Measurements from ENCODE around the gene GPX4.
A peak's percentile ranks its signal among the peaks of the same experiment; 100 is the strongest.
"Not testable (repeated sequence)": the region's sequence is repeated elsewhere in the genome, so short reads cannot be mapped to it uniquely, and the experiment has no call there.

Gene GPX4

GRCh38 chr19:1126984-1127760 lies 23.4 kb downstream of the GPX4 start:
- no peak for ATAC-seq (ENCODE audit: low read depth)
- no peak for TF ChIP-seq CTCF (IDR thresholded peaks at IDR 0.05; ENCODE audit: poor library complexity, severe bottlenecking)
- no peaks in the 10 kb centered on the region for H3K27me3 ChIP-seq (ENCODE audit: insufficient read depth, poor library complexity, severe bottlenecking)
- no peaks in the 10 kb centered on the region for H3K9me3 ChIP-seq (ENCODE audit: severe bottlenecking)
- H3K4me1 ChIP-seq (ENCODE audit: insufficient read depth, poor library complexity, severe bottlenecking) = no peaks in the 10 kb centered on the region
- H3K4me3 ChIP-seq (ENCODE audit: severe bottlenecking) = no peak overlapping the region
- peaks cover 71% of the 10 kb centered on the region for H3K36me3 ChIP-seq (ENCODE audit: low read depth)
- no peak for DNase-seq (ENCODE audit: low spot score)
- H3K27ac ChIP-seq (ENCODE audit: poor library complexity, severe bottlenecking) = peak overlapping the region; percentile 36

GRCh38 chr19:1128106-1128505 lies 24.3 kb downstream of the GPX4 start:
- DNase-seq (ENCODE audit: low spot score) = no peak
- no peaks in the 10 kb centered on the region for H3K9me3 ChIP-seq (ENCODE audit: severe bottlenecking)

GRCh38 chr19:1129084-1129483 lies 25.3 kb downstream of the GPX4 start:
- peaks cover 58% of the 10 kb centered on the region for H3K36me3 ChIP-seq (ENCODE audit: low read depth)
- not testable (repeated sequence) for H3K4me3 ChIP-seq (ENCODE audit: severe bottlenecking); DNase-seq (ENCODE audit: low spot score); ATAC-seq (ENCODE audit: low read depth); H3K4me1 ChIP-seq (ENCODE audit: insufficient read depth, poor library complexity, severe bottlenecking); H3K27ac ChIP-seq (ENCODE audit: poor library complexity, severe bottlenecking); H3K27me3 ChIP-seq (ENCODE audit: insufficient read depth, poor library complexity, severe bottlenecking); H3K9me3 ChIP-seq (ENCODE audit: severe bottlenecking)

More at GRCh38 chr19:1128106-1128505, 24.3 kb downstream of the GPX4 start:
- no peak for TF ChIP-seq CTCF (IDR thresholded peaks at IDR 0.05; ENCODE audit: poor library complexity, severe bottlenecking)
- H3K4me1 ChIP-seq (ENCODE audit: insufficient read depth, poor library complexity, severe bottlenecking) = peaks cover 6% of the 10 kb centered on the region
- ATAC-seq (ENCODE audit: low read depth) = no peak
- H3K4me3 ChIP-seq (ENCODE audit: severe bottlenecking) = no peak overlapping the region
- H3K36me3 ChIP-seq (ENCODE audit: low read depth) = peaks cover 64% of the 10 kb centered on the region
- H3K27me3 ChIP-seq (ENCODE audit: insufficient read depth, poor library complexity, severe bottlenecking) = no peaks in the 10 kb centered on the region
- no peak overlapping the region for H3K27ac ChIP-seq (ENCODE audit: poor library complexity, severe bottlenecking)

DNA sequence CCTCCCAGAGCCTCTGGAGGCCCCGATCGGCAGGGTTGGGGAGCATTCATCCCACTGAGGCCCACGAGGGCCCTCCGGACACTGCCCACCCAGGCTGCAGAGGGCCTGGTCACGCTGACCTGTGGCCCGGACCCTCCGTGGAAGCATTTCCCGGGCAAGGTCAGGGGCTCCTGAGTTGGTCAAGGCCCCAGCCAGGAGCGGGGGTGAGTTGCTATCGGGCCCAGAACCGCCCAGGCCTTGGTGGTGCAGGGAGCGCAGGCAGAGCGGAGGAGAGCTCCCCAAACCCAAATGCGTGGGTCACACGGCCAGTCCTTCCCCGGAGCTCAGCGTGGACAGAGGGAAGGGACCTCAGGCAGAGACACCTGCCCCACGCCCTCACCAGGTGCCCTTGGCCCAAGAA lies 25.7 kb downstream of the GPX4 start:
- no peak overlapping the region for H3K4me3 ChIP-seq (ENCODE audit: severe bottlenecking)
- no peaks in the 10 kb centered on the region for H3K9me3 ChIP-seq (ENCODE audit: severe bottlenecking)
- peaks cover 57% of the 10 kb centered on the region for H3K36me3 ChIP-seq (ENCODE audit: low read depth)
- no peak for ATAC-seq (ENCODE audit: low read depth)
- no peak overlapping the region for H3K27ac ChIP-seq (ENCODE audit: poor library complexity, severe bottlenecking)
- peaks cover 6% of the 10 kb centered on the region for H3K4me1 ChIP-seq (ENCODE audit: insufficient read depth, poor library complexity, severe bottlenecking)
- no peak for DNase-seq (ENCODE audit: low spot score)
- TF ChIP-seq CTCF (IDR thresholded peaks at IDR 0.05; ENCODE audit: poor library complexity, severe bottlenecking) = no peak
- no peaks in the 10 kb centered on the region for H3K27me3 ChIP-seq (ENCODE audit: insufficient read depth, poor library complexity, severe bottlenecking)

DNA sequence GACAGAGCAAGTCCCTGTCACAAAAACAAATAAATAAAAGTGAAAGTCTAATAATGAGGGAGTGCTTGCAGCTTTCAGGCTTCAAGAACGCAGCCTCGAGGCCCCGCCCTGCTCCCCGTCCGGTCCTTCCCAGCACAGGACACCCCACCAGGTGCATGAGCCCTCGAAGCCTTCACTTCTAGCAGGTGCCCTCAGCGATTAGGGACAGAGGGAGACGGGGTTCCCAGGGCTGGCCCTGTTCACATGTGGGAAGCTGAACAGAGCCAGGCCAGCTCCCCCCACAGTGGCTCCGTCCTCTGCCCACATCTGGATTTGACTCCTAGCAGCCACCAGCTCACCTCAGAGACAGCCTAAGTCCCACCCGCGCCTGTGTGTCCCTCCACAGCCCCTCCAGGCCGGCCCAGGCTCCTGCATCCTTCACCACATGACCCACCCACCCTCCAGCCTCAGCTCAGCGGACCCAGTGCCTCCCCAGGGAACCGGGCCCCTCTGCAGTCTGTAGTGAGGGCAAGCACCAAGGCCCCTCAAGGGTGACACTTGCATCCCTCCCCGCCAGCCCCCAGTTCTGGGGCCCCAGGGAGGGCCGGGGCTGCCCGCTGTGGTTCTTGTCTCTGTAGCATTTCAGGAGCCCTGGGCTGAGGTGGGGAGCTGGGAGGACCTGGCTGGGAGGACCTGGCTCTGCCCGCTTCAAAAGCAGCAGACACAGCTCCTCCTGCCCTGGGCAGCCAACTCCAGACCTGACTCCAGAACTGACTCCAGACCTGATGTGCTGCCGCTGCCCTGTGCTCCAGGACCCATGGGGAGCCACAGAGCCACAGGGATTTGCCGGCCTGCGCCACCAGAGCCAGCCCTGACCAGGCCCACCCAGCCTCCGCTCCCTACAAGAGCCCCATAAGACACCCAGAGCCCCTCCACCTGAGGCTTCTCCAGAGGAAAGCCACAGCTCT lies 27.2 kb downstream of the GPX4 start:
- ATAC-seq (ENCODE audit: low read depth) (no peak; the same call in 2 of the 3 replicates), DNase-seq (ENCODE audit: low spot score) (no peak)
- Histone ChIP-seq H3K9me3 (ENCODE audit: severe bottlenecking) (no peaks in the 10 kb centered on the region), H3K36me3 (ENCODE audit: low read depth) (peaks cover 46% of the 10 kb centered on the region), H3K27ac (ENCODE audit: poor library complexity, severe bottlenecking) (peak overlapping the region; percentile 79), H3K4me1 (ENCODE audit: insufficient read depth, poor library complexity, severe bottlenecking) (peaks cover 6% of the 10 kb centered on the region), H3K4me3 (ENCODE audit: severe bottlenecking) (peak overlapping the region; percentile 42), H3K27me3 (ENCODE audit: insufficient read depth, poor library complexity, severe bottlenecking) (no peaks in the 10 kb centered on the region)
- no peak for TF ChIP-seq CTCF (IDR thresholded peaks at IDR 0.05; ENCODE audit: poor library complexity, severe bottlenecking)
